Neural crest cell (in vitro differentiated cells): Measurements from ENCODE around the gene UBXN11. TPM values are rescaled to one million over a fixed set of nuclear protein-coding genes. Genes with fewer than 3 reads are reported as not detected.

ENCODE experiments used
- DNase-seq: peaks from one replicate; pipeline ENCODE4 v3.0.0; 2021; ENCODE audit warnings: low read depth, mixed read lengths, low spot score
- H3K27ac Mint-ChIP-seq: one replicate; pipeline ENCODE4 v1.8.0; 2021; ENCODE audit warnings: mild to moderate bottlenecking, mixed read lengths; ENCODE audit not compliant: unreplicated experiment
- H3K27me3 Mint-ChIP-seq: 2 replicates; pipeline ENCODE4 v1.8.0; 2021; ENCODE audit warnings: low read depth, mild to moderate bottlenecking, mixed read lengths
- H3K36me3 Mint-ChIP-seq: 2 replicates; pipeline ENCODE4 v1.8.0; 2021; ENCODE audit warnings: low read depth, mild to moderate bottlenecking, mixed read lengths
- H3K4me1 Mint-ChIP-seq: 2 replicates; pipeline ENCODE4 v1.8.0; 2021; ENCODE audit warnings: mixed read lengths
- H3K4me3 Mint-ChIP-seq: one replicate; pipeline ENCODE4 v1.8.0; 2021; ENCODE audit warnings: mild to moderate bottlenecking, mixed read lengths
- H3K9me3 Mint-ChIP-seq: 2 replicates; pipeline ENCODE4 v1.8.0; 2021; ENCODE audit warnings: mixed read lengths
- CTCF ChIP-seq: fragments of 200-600 bp; sonication (generic); conservative IDR thresholded peaks from 2 replicates; pipeline ENCODE4 v1.5.0; 2021; ENCODE audit warnings: antibody characterized with exemption, mild to moderate bottlenecking
- total RNA-seq: library from RNA; stranded (reverse); gene quantifications from 2 replicates; pipeline ENCODE4 v1.2.1, GENCODE V29; 2021

UBXN11 gene
- total RNA-seq, 1 donor from 2014 or later: 35.5 TPM

- no peaks in the 10 kb centered on the region for H3K9me3 Mint-ChIP-seq
- H3K27ac Mint-ChIP-seq: peak overlapping the region; percentile 30
- peak overlapping the region; percentile 72 for H3K4me3 Mint-ChIP-seq
- peaks cover 18% of the 10 kb centered on the region for H3K36me3 Mint-ChIP-seq
- H3K27me3 Mint-ChIP-seq: no peaks in the 10 kb centered on the region
- peaks cover 26% of the 10 kb centered on the region for H3K4me1 Mint-ChIP-seq
- TF ChIP-seq CTCF: peak; percentile 74
- peak; percentile 86 for DNase-seq
These were observed 30.6 kb downstream of the UBXN11 start for GRCh38 chr1:26275580-26276431.

- Mint-ChIP-seq H3K27me3 (no peaks in the 10 kb centered on the region), H3K27ac (no peak overlapping the region), H3K9me3 (no peaks in the 10 kb centered on the region), H3K36me3 (peaks cover 21% of the 10 kb centered on the region), H3K4me1 (peaks cover 22% of the 10 kb centered on the region), H3K4me3 (peak overlapping the region; percentile 11)
- no peak for DNase-seq
- no peak for TF ChIP-seq CTCF
These were observed 31.5 kb downstream of the UBXN11 start for GRCh38 chr1:26274801-26275425.

GRCh38 chr1:26269198-26269550, 37.3 kb downstream of the UBXN11 start:
- TF ChIP-seq CTCF: no peak
- no peak for DNase-seq
- Mint-ChIP-seq H3K36me3 (peaks cover 36% of the 10 kb centered on the region), H3K4me1 (no peaks in the 10 kb centered on the region), H3K27me3 (no peaks in the 10 kb centered on the region), H3K27ac (peak overlapping the region; percentile 81), H3K9me3 (no peaks in the 10 kb centered on the region), H3K4me3 (no peak overlapping the region)

- H3K27me3 Mint-ChIP-seq: no peaks in the 10 kb centered on the region
- H3K4me1 Mint-ChIP-seq: no peaks in the 10 kb centered on the region
- no peak for TF ChIP-seq CTCF
- DNase-seq: no peak
- H3K4me3 Mint-ChIP-seq: no peak overlapping the region
- no peak overlapping the region for H3K27ac Mint-ChIP-seq
- peaks cover 36% of the 10 kb centered on the region for H3K36me3 Mint-ChIP-seq
- H3K9me3 Mint-ChIP-seq: no peaks in the 10 kb centered on the region
These were observed 37.9 kb downstream of the UBXN11 start for GRCh38 chr1:26268290-26269197.

- Mint-ChIP-seq H3K4me1 (no peaks in the 10 kb centered on the region), H3K4me3 (no peak overlapping the region), H3K36me3 (peaks cover 33% of the 10 kb centered on the region), H3K27ac (no peak overlapping the region), H3K9me3 (no peaks in the 10 kb centered on the region), H3K27me3 (no peaks in the 10 kb centered on the region)
- no peak for DNase-seq
- TF ChIP-seq CTCF: no peak
These were observed 41.0 kb downstream of the UBXN11 start for GRCh38 chr1:26265405-26265804.
